Activated naive CD8-positive, alpha-beta T cell treated with anti-CD3 and anti-CD28 coated beads for 36 hours (primary cell): Measurements from ENCODE around the gene SIN3B. TPM values are rescaled to one million over a fixed set of nuclear protein-coding genes. Genes with fewer than 3 reads are reported as not detected.
A peak's percentile ranks its signal among the peaks of the same experiment; 100 is the strongest.

Source experiments
- DNase-seq: peaks from one replicate; pipeline ENCODE4 v3.0.0; 2021
- H3K27ac Mint-ChIP-seq: one replicate; pipeline ENCODE4 v1.8.0; 2022; ENCODE audit warnings: mild to moderate bottlenecking, moderate library complexity, mixed read lengths
- H3K27me3 Mint-ChIP-seq: one replicate; pipeline ENCODE4 v1.8.0; 2022; ENCODE audit warnings: mild to moderate bottlenecking, mixed read lengths
- H3K36me3 Mint-ChIP-seq: one replicate; pipeline ENCODE4 v1.8.0; 2021; ENCODE audit warnings: mild to moderate bottlenecking, mixed read lengths
- H3K4me1 Mint-ChIP-seq: one replicate; pipeline ENCODE4 v1.8.0; 2021; ENCODE audit warnings: mixed read lengths
- H3K4me3 Mint-ChIP-seq: one replicate; pipeline ENCODE4 v1.8.0; 2022; ENCODE audit warnings: mild to moderate bottlenecking, moderate library complexity, mixed read lengths
- H3K9me3 Mint-ChIP-seq: one replicate; pipeline ENCODE4 v1.8.0; 2022; ENCODE audit warnings: mixed read lengths
- total RNA-seq, 2 experiments: library from RNA; stranded (reverse); gene quantifications; one replicate each; pipeline ENCODE4 v1.2.3, GENCODE V29; 2021

The SIN3B gene
- total RNA-seq, 2 experiments from 2014 or later, result 27.4 to 28.6 TPM

- H3K27me3 Mint-ChIP-seq, result peaks cover 58% of the 10 kb centered on the region
- H3K4me3 Mint-ChIP-seq, result peak overlapping the region; percentile 48
- H3K4me1 Mint-ChIP-seq, result peaks cover 18% of the 10 kb centered on the region
- peaks cover 2% of the 10 kb centered on the region for H3K36me3 Mint-ChIP-seq
- no peaks in the 10 kb centered on the region for H3K9me3 Mint-ChIP-seq
- DNase-seq, result peak; percentile 62
- H3K27ac Mint-ChIP-seq, result no peak overlapping the region
Measured at GRCh38 chr19:16897029-16897855, 68.0 kb downstream of the SIN3B start.

- no peak overlapping the region for H3K4me3 Mint-ChIP-seq
- no peak overlapping the region for H3K27ac Mint-ChIP-seq
- peaks cover 2% of the 10 kb centered on the region for H3K36me3 Mint-ChIP-seq
- peaks cover 18% of the 10 kb centered on the region for H3K4me1 Mint-ChIP-seq
- H3K27me3 Mint-ChIP-seq, result peaks cover 52% of the 10 kb centered on the region
- H3K9me3 Mint-ChIP-seq, result no peaks in the 10 kb centered on the region
- DNase-seq, result peak; percentile 30
Measured at GRCh38 chr19:16897856-16898161, 68.6 kb downstream of the SIN3B start.

- peaks cover 47% of the 10 kb centered on the region for H3K27me3 Mint-ChIP-seq
- DNase-seq, result no peak
- H3K9me3 Mint-ChIP-seq, result no peaks in the 10 kb centered on the region
- peak overlapping the region; percentile 12 for H3K4me3 Mint-ChIP-seq
- peaks cover 16% of the 10 kb centered on the region for H3K4me1 Mint-ChIP-seq
- H3K36me3 Mint-ChIP-seq, result peaks cover 2% of the 10 kb centered on the region
- peak overlapping the region; percentile 31 for H3K27ac Mint-ChIP-seq
Measured at GRCh38 chr19:16898361-16899015, 69.3 kb downstream of the SIN3B start.

GRCh38 chr19:16899566-16900075 is 70.4 kb downstream of the SIN3B start:
- peaks cover 13% of the 10 kb centered on the region for H3K4me1 Mint-ChIP-seq
- H3K4me3 Mint-ChIP-seq, result no peak overlapping the region
- H3K27ac Mint-ChIP-seq, result no peak overlapping the region
- peak; percentile 35 for DNase-seq
- peaks cover 35% of the 10 kb centered on the region for H3K27me3 Mint-ChIP-seq
- no peaks in the 10 kb centered on the region for H3K9me3 Mint-ChIP-seq
- peaks cover 2% of the 10 kb centered on the region for H3K36me3 Mint-ChIP-seq

GRCh38 chr19:16901491-16902175 is 72.4 kb downstream of the SIN3B start:
- Mint-ChIP-seq H3K27ac (no peak overlapping the region), H3K27me3 (peaks cover 22% of the 10 kb centered on the region), H3K36me3 (no peaks in the 10 kb centered on the region), H3K9me3 (no peaks in the 10 kb centered on the region), H3K4me3 (no peak overlapping the region), H3K4me1 (peaks cover 12% of the 10 kb centered on the region)
- no peak for DNase-seq

GRCh38 chr19:16902545-16902944 is 73.3 kb downstream of the SIN3B start:
- Mint-ChIP-seq H3K4me3 (no peak overlapping the region), H3K36me3 (no peaks in the 10 kb centered on the region), H3K27me3 (peaks cover 15% of the 10 kb centered on the region), H3K9me3 (no peaks in the 10 kb centered on the region), H3K27ac (no peak overlapping the region), H3K4me1 (peaks cover 10% of the 10 kb centered on the region)
- no peak for DNase-seq

GRCh38 chr19:16903347-16903746 is 74.1 kb downstream of the SIN3B start:
- Mint-ChIP-seq H3K27me3 (peaks cover 11% of the 10 kb centered on the region), H3K4me1 (peaks cover 9% of the 10 kb centered on the region), H3K9me3 (no peaks in the 10 kb centered on the region), H3K27ac (no peak overlapping the region), H3K4me3 (no peak overlapping the region), H3K36me3 (no peaks in the 10 kb centered on the region)
- no peak for DNase-seq

- Mint-ChIP-seq H3K36me3 (no peaks in the 10 kb centered on the region), H3K9me3 (no peaks in the 10 kb centered on the region), H3K4me3 (no peak overlapping the region), H3K4me1 (peaks cover 4% of the 10 kb centered on the region), H3K27me3 (peaks cover 5% of the 10 kb centered on the region), H3K27ac (no peak overlapping the region)
- DNase-seq, result no peak
Measured at GRCh38 chr19:16904599-16904998, 75.4 kb downstream of the SIN3B start.

GRCh38 chr19:16908759-16909158 is 79.6 kb downstream of the SIN3B start:
- Mint-ChIP-seq H3K4me1 (no peaks in the 10 kb centered on the region), H3K27ac (no peak overlapping the region), H3K36me3 (peaks cover 11% of the 10 kb centered on the region), H3K27me3 (no peaks in the 10 kb centered on the region), H3K4me3 (no peak overlapping the region), H3K9me3 (peaks cover 16% of the 10 kb centered on the region)
- DNase-seq, result no peak

- Mint-ChIP-seq H3K36me3 (peaks cover 11% of the 10 kb centered on the region), H3K27me3 (no peaks in the 10 kb centered on the region), H3K27ac (no peak overlapping the region), H3K9me3 (peaks cover 22% of the 10 kb centered on the region), H3K4me1 (no peaks in the 10 kb centered on the region), H3K4me3 (no peak overlapping the region)
- no peak for DNase-seq
Measured at GRCh38 chr19:16911046-16911445, 81.8 kb downstream of the SIN3B start.

GRCh38 chr19:16912780-16913179 is 83.6 kb downstream of the SIN3B start:
- Mint-ChIP-seq H3K4me3 (no peak overlapping the region), H3K36me3 (peaks cover 11% of the 10 kb centered on the region), H3K27ac (no peak overlapping the region), H3K4me1 (no peaks in the 10 kb centered on the region), H3K9me3 (peaks cover 22% of the 10 kb centered on the region), H3K27me3 (peaks cover 4% of the 10 kb centered on the region)
- no peak for DNase-seq

GRCh38 chr19:16914421-16914820 is 85.2 kb downstream of the SIN3B start:
- peaks cover 4% of the 10 kb centered on the region for H3K27me3 Mint-ChIP-seq
- DNase-seq, result no peak
- no peak overlapping the region for H3K4me3 Mint-ChIP-seq
- peaks cover 11% of the 10 kb centered on the region for H3K36me3 Mint-ChIP-seq
- peaks cover 24% of the 10 kb centered on the region for H3K9me3 Mint-ChIP-seq
- H3K4me1 Mint-ChIP-seq, result no peaks in the 10 kb centered on the region
- no peak overlapping the region for H3K27ac Mint-ChIP-seq

GRCh38 chr19:16915135-16915534 is 85.9 kb downstream of the SIN3B start:
- Mint-ChIP-seq H3K27me3 (peaks cover 4% of the 10 kb centered on the region), H3K36me3 (peaks cover 11% of the 10 kb centered on the region), H3K4me3 (no peak overlapping the region), H3K4me1 (no peaks in the 10 kb centered on the region), H3K9me3 (peaks cover 24% of the 10 kb centered on the region), H3K27ac (no peak overlapping the region)
- DNase-seq, result no peak

- Mint-ChIP-seq H3K27me3 (peaks cover 4% of the 10 kb centered on the region), H3K4me3 (no peak overlapping the region), H3K9me3 (peaks cover 24% of the 10 kb centered on the region), H3K4me1 (no peaks in the 10 kb centered on the region), H3K36me3 (peaks cover 11% of the 10 kb centered on the region), H3K27ac (no peak overlapping the region)
- DNase-seq, result no peak
Measured at GRCh38 chr19:16915734-16916133, 86.5 kb downstream of the SIN3B start.

- Mint-ChIP-seq H3K4me1 (no peaks in the 10 kb centered on the region), H3K4me3 (no peak overlapping the region), H3K27ac (no peak overlapping the region), H3K9me3 (peaks cover 21% of the 10 kb centered on the region), H3K27me3 (peaks cover 4% of the 10 kb centered on the region), H3K36me3 (peaks cover 9% of the 10 kb centered on the region)
- no peak for DNase-seq
Measured at GRCh38 chr19:16917401-16917800, 88.2 kb downstream of the SIN3B start.
